Measurements from ENCODE around the gene CNNM4. TPM values are rescaled to one million over a fixed set of nuclear protein-coding genes. Genes with fewer than 3 reads are reported as not detected.

Gene CNNM4
- total RNA-seq, 1 experiment from 2014 or later = 14.0 TPM

DNA sequence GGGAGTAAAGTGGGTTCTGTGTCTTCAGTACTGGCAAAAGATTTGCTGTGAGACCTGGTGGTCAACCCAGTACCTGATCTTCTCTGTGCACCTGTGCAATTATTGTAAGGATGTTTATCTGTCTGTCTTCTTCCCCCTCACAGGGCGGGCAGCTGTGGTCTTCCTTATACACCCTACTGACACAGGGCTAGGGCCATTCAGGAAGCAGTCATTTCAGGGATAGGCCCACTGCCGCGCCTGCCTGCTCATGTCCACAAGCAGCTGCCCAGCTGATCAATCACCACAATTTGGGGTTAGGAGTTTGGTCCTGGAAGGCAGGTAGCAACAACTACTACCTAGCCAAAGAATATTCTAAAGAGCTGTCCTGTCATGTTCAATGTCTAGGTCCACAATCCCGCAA, 1.2 kb upstream of the CNNM4 start:
- peaks cover 49% of the 10 kb centered on the region for H3K4me1 Mint-ChIP-seq
- POLR2A ChIA-PET = no interaction called here

GRCh38 chr2:96760986-96761832, 507 bp downstream of the CNNM4 start:
- Mint-ChIP-seq H3K27ac (peak overlapping the region; percentile 91), H3K36me3 (no peaks in the 10 kb centered on the region), H3K4me3 (peak overlapping the region; percentile 67), H3K4me1 (peaks cover 51% of the 10 kb centered on the region), H3K9me3 (no peaks in the 10 kb centered on the region), H3K27me3 (ENCODE audit: low read depth) (peaks cover 16% of the 10 kb centered on the region)
- TF ChIP-seq GTF2I (CRISPR knock-in tag; conservative IDR thresholded peaks at IDR 0.05) = no peak
- TF ChIP-seq, protein P1, sequence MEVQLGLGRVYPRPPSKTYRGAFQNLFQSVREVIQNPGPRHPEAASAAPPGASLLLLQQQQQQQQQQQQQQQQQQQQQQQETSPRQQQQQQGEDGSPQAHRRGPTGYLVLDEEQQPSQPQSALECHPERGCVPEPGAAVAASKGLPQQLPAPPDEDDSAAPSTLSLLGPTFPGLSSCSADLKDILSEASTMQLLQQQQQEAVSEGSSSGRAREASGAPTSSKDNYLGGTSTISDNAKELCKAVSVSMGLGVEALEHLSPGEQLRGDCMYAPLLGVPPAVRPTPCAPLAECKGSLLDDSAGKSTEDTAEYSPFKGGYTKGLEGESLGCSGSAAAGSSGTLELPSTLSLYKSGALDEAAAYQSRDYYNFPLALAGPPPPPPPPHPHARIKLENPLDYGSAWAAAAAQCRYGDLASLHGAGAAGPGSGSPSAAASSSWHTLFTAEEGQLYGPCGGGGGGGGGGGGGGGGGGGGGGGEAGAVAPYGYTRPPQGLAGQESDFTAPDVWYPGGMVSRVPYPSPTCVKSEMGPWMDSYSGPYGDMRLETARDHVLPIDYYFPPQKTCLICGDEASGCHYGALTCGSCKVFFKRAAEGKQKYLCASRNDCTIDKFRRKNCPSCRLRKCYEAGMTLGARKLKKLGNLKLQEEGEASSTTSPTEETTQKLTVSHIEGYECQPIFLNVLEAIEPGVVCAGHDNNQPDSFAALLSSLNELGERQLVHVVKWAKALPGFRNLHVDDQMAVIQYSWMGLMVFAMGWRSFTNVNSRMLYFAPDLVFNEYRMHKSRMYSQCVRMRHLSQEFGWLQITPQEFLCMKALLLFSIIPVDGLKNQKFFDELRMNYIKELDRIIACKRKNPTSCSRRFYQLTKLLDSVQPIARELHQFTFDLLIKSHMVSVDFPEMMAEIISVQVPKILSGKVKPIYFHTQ (CRISPR knock-in tag; IDR thresholded peaks at IDR 0.05) = no peak
- TF ChIP-seq, protein P2, sequence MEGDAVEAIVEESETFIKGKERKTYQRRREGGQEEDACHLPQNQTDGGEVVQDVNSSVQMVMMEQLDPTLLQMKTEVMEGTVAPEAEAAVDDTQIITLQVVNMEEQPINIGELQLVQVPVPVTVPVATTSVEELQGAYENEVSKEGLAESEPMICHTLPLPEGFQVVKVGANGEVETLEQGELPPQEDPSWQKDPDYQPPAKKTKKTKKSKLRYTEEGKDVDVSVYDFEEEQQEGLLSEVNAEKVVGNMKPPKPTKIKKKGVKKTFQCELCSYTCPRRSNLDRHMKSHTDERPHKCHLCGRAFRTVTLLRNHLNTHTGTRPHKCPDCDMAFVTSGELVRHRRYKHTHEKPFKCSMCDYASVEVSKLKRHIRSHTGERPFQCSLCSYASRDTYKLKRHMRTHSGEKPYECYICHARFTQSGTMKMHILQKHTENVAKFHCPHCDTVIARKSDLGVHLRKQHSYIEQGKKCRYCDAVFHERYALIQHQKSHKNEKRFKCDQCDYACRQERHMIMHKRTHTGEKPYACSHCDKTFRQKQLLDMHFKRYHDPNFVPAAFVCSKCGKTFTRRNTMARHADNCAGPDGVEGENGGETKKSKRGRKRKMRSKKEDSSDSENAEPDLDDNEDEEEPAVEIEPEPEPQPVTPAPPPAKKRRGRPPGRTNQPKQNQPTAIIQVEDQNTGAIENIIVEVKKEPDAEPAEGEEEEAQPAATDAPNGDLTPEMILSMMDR (IDR thresholded peaks at IDR 0.05) = peak; percentile 34; the same call in 1 of the 2 replicates
- TF ChIP-seq ZNF416 (CRISPR knock-in tag; IDR thresholded peaks at IDR 0.05) = peak; percentile 58; the same call in 1 of the 2 replicates
- peak; percentile 20; the same call in 1 of the 2 replicates for TF ChIP-seq FOXP1 (CRISPR knock-in tag; IDR thresholded peaks at IDR 0.05; ENCODE audit: borderline replicate concordance)
- 0 out of 2 replicates have a peak, but pooled peaks have one; percentile 24 for TF ChIP-seq ZNF121 (CRISPR knock-in tag; IDR thresholded peaks at IDR 0.05)
- ChIA-PET CTCF (interaction anchor here (0.5 to 4.7 kb wide), 18 partner anchors 10 to 351 kb away, joined by 3 to 37 read pairs (median 4); partner anchors contain the start of genes ANKRD36, ANKRD39 and CNNM3), POLR2A (no interaction called here)
- no peak for ATAC-seq
- DNase-seq (ENCODE audit: low spot score) = peak; percentile 33

More for the DNA sequence above, 1.2 kb upstream of the CNNM4 start:
- Mint-ChIP-seq H3K27ac (no peak overlapping the region), H3K27me3 (ENCODE audit: low read depth) (peaks cover 16% of the 10 kb centered on the region), H3K4me3 (peak overlapping the region; percentile 64), H3K36me3 (no peaks in the 10 kb centered on the region), H3K9me3 (no peaks in the 10 kb centered on the region)
- CTCF ChIA-PET = interaction anchor here (1.2 to 2.6 kb wide), 3 partner anchors 57 to 209 kb away, joined by 4 to 9 read pairs (median 5); partner anchors contain the start of genes ANKRD39 and CNNM3
- ATAC-seq (no peak), DNase-seq (ENCODE audit: low spot score) (no peak)
- no peak for TF ChIP-seq RORB (CRISPR knock-in tag; IDR thresholded peaks at IDR 0.05)

DNA sequence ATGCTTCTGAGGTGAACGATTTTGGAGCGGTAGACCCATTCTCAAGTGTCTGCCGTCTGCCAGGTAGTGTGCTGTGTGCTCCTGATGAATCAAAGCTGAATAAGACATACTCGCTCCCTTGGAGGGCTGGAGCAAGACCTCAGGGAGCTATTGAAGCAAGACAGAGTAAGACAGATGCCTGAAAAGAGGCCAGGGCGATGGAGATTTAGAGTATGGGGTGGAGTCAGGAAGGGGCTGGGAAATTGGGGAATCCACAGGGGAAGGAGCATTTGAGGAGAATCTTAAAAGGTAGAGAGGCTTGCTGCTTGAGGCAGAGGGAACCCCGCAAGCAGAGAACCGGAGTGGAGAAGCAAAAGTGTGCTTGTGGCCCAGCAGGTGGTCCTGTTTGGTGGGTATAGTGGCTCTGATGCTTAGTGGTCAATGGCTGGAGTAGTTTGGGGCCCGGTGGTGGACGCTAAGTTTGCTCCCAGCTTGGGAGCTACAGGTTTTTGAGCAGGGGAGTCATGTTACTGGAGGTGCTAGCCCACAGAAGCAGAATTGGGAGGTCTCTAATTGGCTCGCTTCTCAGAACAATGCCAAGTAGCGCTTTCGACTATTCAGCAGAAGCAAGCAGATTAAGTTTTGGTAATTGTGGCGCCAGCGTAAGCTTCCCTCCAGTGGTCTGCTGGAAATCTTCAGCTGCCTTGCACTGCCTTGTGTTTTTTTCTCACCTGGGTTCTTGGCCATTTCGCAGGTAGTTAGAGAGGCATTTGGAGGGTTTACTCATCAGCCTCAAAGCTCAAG, 2.0 kb downstream of the CNNM4 start:
- peaks cover 51% of the 10 kb centered on the region for H3K4me1 Mint-ChIP-seq
- no peaks in the 10 kb centered on the region for H3K36me3 Mint-ChIP-seq
- POLR2A ChIA-PET = interaction anchor here (0.9 to 1.8 kb wide), 2 partner anchors 11 to 54 kb away, joined by 4 to 6 read pairs; no protein-coding TSS in a partner anchor
- H3K27ac Mint-ChIP-seq = peak overlapping the region; percentile 86
- peak; percentile 30 for DNase-seq (ENCODE audit: low spot score)
- no peaks in the 10 kb centered on the region for H3K9me3 Mint-ChIP-seq
- CTCF ChIA-PET = interaction anchor here (0.6 to 4.7 kb wide), 31 partner anchors 12 to 236 kb away, joined by 3 to 37 read pairs (median 4); partner anchors contain the start of genes ANKRD39, CNNM3, KANSL3 and LMAN2L
- H3K27me3 Mint-ChIP-seq (ENCODE audit: low read depth) = peaks cover 16% of the 10 kb centered on the region
- peak overlapping the region; percentile 67 for H3K4me3 Mint-ChIP-seq
- ATAC-seq = peak; percentile 21
- TF ChIP-seq, protein P2 (IDR thresholded peaks at IDR 0.05) = no peak
- no peak for TF ChIP-seq FOXP1 (CRISPR knock-in tag; IDR thresholded peaks at IDR 0.05; ENCODE audit: borderline replicate concordance)
- no peak for TF ChIP-seq SP1 (CRISPR knock-in tag; conservative IDR thresholded peaks at IDR 0.05)
- no peak for TF ChIP-seq OVOL2 (CRISPR knock-in tag; IDR thresholded peaks at IDR 0.05; ENCODE audit: borderline replicate concordance)
- no peak for TF ChIP-seq RELA (CRISPR knock-in tag; IDR thresholded peaks at IDR 0.05; ENCODE audit: borderline replicate concordance)
- TF ChIP-seq, protein P3, sequence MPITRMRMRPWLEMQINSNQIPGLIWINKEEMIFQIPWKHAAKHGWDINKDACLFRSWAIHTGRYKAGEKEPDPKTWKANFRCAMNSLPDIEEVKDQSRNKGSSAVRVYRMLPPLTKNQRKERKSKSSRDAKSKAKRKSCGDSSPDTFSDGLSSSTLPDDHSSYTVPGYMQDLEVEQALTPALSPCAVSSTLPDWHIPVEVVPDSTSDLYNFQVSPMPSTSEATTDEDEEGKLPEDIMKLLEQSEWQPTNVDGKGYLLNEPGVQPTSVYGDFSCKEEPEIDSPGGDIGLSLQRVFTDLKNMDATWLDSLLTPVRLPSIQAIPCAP (CRISPR knock-in tag; IDR thresholded peaks at IDR 0.05) = no peak
- TF ChIP-seq EMX1 (CRISPR knock-in tag; IDR thresholded peaks at IDR 0.05) = no peak
- TF ChIP-seq, protein P4, sequence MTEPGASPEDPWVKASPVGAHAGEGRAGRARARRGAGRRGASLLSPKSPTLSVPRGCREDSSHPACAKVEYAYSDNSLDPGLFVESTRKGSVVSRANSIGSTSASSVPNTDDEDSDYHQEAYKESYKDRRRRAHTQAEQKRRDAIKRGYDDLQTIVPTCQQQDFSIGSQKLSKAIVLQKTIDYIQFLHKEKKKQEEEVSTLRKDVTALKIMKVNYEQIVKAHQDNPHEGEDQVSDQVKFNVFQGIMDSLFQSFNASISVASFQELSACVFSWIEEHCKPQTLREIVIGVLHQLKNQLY (CRISPR knock-in tag; IDR thresholded peaks at IDR 0.05) = no peak
- TF ChIP-seq, protein P5, sequence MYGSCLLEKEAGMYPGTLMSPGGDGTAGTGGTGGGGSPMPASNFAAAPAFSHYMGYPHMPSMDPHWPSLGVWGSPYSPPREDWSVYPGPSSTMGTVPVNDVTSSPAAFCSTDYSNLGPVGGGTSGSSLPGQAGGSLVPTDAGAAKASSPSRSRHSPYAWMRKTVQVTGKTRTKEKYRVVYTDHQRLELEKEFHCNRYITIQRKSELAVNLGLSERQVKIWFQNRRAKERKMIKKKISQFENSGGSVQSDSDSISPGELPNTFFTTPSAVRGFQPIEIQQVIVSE (CRISPR knock-in tag; IDR thresholded peaks at IDR 0.05; ENCODE audit: borderline replicate concordance) = no peak
- TF ChIP-seq, protein P6, sequence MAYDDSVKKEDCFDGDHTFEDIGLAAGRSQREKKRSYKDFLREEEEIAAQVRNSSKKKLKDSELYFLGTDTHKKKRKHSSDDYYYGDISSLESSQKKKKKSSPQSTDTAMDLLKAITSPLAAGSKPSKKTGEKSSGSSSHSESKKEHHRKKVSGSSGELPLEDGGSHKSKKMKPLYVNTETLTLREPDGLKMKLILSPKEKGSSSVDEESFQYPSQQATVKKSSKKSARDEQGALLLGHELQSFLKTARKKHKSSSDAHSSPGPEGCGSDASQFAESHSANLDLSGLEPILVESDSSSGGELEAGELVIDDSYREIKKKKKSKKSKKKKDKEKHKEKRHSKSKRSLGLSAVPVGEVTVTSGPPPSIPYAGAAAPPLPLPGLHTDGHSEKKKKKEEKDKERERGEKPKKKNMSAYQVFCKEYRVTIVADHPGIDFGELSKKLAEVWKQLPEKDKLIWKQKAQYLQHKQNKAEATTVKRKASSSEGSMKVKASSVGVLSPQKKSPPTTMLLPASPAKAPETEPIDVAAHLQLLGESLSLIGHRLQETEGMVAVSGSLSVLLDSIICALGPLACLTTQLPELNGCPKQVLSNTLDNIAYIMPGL (CRISPR knock-in tag; IDR thresholded peaks at IDR 0.05) = no peak
- TF ChIP-seq ELF4 (CRISPR knock-in tag; IDR thresholded peaks at IDR 0.05; ENCODE audit: low read depth) = no peak

All from WTC11 (cell line).